Islet of Langerhans (tissue), 1 donor: ENCODE measurements around the gene DTHD1.

ENCODE experiments used
- FAIRE-seq: peaks from one replicate; lab custom pipeline; 2011; peaks lifted over from hg19 to GRCh38; lab: Jason Lieb, UNC

The DTHD1 gene

DNA sequence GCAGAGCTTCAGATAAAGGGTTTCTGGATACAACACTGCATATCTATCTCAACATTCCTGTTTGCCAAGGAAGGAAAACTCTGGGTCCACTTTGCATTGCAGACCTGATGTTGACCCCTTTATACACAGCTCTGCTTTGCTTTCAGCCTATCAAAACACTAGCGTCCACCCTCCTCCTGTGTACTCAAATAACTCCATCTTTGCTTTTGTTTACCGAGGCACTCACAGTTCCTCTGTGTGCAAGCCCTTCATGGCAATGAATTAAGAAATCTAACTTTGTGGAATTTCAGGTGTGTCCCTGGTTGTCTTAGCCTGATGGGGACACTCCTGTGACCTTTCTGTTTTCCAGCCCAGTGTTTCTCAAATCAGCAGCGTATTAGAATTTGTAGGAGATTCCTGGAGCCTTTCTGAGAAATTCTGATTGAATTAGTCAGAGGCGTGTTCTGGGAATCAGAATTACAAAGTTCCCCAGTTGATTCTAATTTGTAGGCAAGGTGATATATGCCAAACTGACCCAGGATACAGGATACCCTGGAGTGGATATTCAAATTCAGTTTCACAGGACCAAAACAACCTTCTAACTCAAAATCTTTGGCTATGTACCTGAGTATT lies 68.6 kb downstream of the DTHD1 start:
- FAIRE-seq, result no peak

DNA sequence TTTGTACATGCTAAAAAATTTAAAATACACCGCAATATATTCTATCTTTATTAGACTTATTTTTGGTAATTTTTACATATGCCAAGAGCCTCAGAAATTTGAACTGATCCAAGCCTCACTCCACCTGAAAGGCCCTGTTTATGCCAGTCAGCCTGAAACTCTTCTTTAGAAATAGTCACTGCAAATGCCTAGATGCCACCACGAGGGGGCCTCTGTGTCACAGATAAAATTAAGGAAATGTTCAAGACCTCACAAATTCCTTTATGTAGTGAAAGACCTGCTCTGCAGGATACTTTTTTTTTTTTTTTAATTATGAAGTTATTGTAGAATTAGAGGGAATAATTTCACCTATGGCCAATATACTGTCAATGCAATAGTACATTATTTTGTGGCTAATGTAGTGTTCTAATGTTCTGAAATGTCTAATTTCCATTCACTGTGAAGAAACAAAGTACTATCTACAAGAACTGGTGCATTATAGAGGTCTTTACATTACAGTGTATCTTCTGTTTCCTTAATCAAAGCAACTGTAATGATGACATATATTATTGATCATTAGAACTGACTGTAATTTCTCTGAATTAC lies 69.8 kb downstream of the DTHD1 start:
- peak; percentile 79 for FAIRE-seq

DNA sequence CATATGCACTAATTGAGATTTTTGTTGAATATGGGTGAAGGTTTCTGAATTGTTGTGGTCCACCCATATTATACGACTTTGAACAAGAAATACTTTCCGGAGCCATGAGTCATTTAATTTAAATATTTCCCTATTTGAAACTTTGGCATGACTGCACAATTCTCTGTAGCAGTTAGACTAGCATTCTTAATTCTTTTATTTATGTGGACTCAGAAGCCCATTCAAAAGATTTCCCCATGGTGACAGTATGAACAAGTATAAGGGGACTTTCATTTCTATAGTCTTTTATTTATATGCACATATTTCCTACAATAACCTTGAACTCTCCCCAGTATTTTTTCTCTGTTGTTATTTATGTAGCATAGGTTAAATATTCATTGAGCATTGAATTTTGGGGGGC lies 72.6 kb downstream of the DTHD1 start:
- FAIRE-seq, result no peak

DNA sequence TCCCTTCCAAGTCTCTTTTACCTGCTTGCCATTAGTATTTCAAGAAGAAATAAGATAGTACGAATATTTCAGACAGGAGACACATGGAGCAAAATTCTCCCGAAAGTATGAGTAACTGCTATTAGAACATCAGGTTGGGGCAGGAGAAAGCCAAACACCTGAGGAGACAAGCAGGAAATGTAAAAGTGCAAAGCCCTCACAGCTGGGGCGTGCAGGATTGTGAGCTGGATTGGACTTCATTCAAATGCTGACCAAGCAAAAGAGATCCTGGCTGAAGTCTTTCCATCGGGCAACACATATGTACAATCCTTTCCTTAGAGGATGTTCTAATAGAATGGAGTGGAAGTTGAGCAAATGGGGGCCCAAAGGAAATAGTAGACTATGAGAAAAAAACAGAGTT lies 76.8 kb downstream of the DTHD1 start:
- no peak for FAIRE-seq

DNA sequence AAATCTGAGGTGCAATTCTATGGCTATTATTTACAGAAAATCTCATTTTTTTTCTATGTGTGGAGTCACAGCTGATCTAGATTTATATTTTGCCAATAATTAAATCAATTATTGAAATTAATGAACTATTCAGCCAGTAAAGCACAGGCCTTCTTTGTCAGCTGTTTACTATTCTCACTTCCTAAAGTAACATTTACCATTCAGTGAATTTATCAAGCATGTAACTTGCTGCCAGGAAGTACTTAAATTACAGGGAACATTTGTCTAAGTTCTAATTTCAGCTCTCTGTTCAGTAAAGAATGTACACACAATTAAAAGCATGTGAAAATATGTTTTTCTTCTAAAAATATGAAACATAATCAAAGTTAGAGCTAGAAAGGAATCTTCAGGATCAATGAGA lies 79.3 kb downstream of the DTHD1 start:
- FAIRE-seq, result no peak

DNA sequence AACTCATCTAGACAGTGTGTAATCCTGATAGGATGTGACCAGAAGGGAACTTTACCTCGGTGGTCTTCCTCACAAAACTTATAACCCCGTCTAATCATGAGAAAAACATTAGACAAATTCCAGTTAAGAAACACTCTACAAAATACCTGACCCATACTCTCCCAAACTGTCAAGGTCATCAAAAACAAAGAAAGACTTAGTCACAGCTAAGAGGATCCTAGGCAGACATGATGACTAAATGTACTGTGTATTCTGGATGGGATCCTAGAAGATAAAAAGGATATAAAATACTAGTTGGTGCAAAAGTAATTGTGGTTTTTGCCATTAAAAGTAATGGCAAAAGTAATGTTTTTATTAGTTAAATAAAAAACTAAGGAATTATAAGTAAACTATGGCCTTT lies 81.6 kb downstream of the DTHD1 start:
- peak; percentile 65 for FAIRE-seq

DNA sequence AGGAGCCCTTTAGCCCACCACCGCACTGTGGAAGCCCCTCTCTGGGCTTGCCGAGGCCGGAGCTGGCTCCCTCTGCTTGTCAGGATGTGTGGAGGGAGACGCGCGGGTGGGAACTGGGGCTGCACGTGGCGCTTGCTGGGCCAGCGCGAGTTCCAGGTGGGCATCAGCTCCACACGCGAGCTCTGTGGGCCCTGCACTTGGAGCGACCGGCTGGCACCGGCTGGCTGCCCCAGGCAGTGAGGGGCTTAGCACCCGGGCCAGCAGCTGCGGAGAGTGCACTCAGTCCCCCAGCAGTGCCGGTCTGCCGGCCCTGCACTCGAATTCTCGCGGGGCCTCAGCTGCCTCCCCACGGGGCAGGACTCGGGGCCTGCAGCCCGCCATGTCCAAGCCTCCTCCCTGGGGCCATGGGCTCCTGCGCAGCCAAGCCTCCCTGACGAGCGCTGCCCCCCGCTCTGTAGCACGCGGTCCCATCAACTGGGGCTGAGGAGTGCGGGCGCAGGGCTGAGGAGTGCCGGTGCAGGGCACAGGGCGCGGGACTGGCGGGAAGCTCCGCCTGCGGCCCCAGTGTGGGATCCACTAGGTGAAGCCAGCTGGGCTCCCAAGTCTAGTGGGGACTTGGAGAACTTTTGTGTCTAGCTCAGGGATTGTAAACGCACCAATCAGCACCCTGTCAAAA lies 93.6 kb downstream of the DTHD1 start:
- no peak for FAIRE-seq

DNA sequence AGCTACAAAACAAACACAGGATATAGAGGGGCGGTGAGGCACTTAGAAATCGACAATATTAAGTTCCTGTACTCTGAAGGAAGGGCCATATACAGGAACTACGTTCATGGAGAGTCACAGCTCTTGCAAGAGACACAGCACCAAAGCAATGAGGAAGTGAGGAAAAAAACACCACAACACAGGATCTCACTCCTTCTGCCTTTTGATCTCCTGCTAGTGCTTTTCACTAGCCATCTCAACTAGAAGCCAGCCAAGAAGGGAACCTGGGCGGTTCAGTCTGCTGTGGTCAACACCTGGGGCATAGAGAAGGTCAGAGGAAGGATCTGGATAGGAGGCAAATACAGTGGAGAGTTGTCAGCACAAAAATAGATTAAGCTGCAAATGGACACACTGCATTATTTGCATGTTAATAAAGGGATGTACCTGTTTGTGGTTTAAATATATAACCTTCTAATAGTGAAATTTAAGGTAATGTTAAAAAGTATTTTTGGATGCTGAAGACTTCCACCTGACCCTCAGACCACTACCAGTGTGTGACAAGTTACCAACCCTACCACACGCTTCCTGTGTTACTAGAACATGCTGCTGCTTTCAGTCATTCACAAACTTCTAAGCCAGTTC lies 104.6 kb downstream of the DTHD1 start:
- no peak for FAIRE-seq

DNA sequence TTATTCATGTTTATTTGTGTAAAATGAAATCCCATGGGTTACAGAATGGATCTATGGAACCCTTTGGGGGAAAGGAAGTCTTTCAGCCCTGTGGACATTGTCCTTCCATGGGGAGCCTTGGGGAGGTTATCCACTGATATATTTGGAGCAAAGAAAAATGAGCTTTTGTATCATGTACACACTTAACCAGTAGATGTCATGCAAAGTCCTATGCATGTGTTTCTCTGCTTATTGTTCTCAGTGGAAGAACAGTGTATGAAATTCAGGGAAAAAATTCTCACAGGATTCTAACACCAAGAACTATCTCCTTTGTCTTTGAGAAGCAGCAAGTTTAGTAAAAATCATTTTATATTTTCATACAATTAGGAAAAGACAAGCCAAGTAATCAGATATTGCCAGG lies 105.3 kb downstream of the DTHD1 start:
- no peak for FAIRE-seq

DNA sequence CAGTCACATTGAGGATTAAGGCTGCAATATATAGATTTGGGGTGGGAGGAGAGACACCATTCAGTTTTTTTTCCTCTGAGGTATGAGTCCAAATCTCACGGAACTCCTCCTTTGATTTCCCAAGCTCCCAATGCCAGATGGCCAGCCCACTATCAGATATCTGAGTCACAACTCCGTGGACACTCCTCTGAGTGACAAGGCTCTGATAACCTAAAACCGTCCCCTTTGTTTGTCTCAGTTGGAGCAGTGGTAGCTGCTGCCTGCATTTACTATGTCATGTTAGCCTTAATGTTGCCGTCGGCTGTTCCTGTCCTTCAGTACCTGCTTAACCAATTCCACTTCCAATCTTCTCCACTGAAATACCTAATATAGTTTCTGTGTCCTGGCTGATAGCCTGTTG lies 107.3 kb downstream of the DTHD1 start:
- FAIRE-seq, result no peak

DNA sequence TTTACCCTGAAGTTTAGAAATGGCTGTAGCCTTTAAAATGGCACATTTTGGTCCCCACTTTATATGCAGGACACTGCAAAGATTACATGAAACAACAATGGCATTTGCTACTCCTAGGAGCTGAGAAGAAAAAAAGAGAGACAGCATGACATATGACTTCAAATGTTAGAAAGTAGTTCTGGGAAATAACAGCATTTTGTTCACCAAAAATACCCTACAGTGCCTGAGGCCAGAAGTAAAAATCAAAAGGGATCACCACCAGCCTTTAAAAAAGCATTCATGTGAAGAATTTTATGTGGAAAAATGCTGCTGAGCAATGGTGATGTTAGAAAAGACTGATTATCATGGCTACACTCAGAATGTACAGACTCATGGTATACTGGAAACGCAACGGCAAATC lies 110.0 kb downstream of the DTHD1 start:
- no peak for FAIRE-seq

DNA sequence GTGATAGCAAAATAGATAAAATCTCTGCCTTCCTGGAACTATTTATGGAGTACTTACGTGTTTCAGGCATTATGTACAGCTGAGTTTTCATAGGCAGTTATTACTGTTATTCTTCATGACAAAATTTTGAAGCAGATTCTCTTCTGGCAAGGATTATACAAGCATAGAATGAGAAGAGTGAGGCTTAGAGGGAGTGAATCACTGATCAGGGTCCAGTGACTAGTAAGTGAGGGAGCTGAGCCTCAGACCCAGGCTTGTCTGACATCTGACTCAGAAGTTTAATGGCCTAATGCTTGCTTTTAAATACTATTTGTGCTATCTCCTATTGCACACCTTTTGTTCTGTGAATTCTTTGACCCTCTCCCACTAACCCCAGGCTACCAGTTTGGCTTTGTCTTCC lies 110.6 kb downstream of the DTHD1 start:
- FAIRE-seq, result no peak

DNA sequence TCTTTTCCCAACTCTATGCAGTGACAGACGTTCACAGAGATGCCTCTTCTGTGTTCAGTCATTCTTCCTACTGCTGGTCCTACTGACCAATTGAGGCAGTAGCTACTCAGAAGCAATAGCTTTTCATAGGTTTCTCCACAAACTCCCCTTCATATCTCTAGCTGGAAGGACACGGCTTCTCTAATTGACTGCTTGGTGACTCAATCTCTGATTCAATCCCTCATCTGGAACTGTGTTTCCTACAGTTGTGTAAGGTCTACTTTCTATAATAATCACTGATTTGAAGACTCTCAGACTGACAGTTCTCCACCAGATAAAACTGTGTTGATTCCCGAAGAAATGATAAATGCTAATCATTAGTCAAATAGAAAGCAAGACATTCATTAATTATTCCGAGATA lies 111.5 kb downstream of the DTHD1 start:
- no peak for FAIRE-seq
